8988T (cell line): ENCODE measurements around the gene DNM1.
A peak's percentile ranks its signal among the peaks of the same experiment; 100 is the strongest.
"Not testable (repeated sequence)": the region's sequence is repeated elsewhere in the genome, so short reads cannot be mapped to it uniquely, and the experiment has no call there.

Experiments
- DNase-seq: peaks from one replicate; pipeline ENCODE4 v3.0.0; 2011

DNM1 gene

DNA sequence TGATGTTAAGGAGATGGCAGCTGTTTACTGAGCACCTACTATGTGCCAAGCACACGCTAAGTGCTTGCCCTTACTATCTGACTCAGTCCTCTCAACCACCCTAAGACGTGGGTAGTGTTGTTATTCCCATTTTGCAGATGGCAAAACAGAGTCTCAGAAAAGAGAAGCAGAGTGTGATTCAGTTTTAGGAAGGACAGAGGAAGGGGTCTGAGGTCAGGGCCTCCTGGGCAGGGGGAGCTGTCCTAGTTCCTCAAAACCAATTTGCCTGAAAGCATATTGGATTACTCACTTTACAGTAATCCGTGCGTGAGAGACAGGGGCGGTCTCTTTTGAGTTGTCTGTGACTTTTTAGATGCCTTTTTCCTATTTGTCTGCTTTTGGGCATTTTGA, 23.2 kb downstream of the DNM1 start:
- no peak for DNase-seq

GRCh38 chr9:128230897-128231296, 27.7 kb downstream of the DNM1 start:
- DNase-seq: not testable (repeated sequence)

GRCh38 chr9:128231638-128232527, 28.7 kb downstream of the DNM1 start:
- DNase-seq: no peak

- no peak for DNase-seq
Observed at GRCh38 chr9:128232528-128233428, 29.6 kb downstream of the DNM1 start.

- DNase-seq: no peak
Observed at GRCh38 chr9:128233817-128234406, 30.7 kb downstream of the DNM1 start.

DNA sequence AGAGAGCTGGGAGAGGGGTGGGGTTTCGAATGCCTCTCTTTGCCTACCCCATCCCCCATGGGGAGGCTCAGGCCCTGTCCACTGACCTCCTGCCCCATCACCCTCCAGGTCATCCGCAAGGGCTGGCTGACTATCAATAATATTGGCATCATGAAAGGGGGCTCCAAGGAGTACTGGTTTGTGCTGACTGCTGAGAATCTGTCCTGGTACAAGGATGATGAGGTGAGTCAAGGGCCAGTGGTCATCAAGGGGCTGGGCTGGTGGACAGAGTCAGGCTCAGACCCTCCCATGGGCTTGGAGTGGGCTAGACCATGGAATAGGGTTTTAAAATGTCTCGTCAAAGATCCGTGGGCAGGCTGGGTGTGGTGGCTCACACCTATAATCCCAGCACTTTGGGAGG, 38.9 kb downstream of the DNM1 start:
- no peak for DNase-seq

DNA sequence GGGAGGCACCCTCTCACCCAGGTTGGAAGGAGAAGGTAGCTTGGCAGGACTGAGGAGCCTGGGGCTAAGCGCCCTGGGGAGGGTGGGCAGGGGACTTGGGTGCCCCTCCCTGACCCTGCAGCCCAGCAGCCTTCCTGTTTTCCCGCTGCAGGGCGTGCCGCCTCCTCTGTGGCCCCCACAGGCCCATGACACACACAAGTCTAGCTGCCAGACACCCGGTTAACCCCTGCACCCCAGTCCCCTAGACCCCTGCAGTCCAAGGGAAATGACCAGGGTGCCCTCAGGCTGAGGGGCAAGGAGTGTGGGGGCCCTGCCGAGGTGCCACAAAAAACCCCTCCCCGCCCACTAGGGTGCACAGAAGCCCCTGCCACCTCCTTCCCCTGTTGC, 39.6 kb downstream of the DNM1 start:
- DNase-seq: no peak

- no peak for DNase-seq
Observed at GRCh38 chr9:128243215-128244018, 40.2 kb downstream of the DNM1 start.

- DNase-seq: no peak
Observed at GRCh38 chr9:128244091-128244836, 41.1 kb downstream of the DNM1 start.

- no peak for DNase-seq
Observed at GRCh38 chr9:128244837-128245231, 41.7 kb downstream of the DNM1 start.

- DNase-seq: no peak
Observed at GRCh38 chr9:128245421-128246151, 42.4 kb downstream of the DNM1 start.

GRCh38 chr9:128246471-128246870, 43.3 kb downstream of the DNM1 start:
- no peak for DNase-seq

GRCh38 chr9:128247226-128247803, 44.1 kb downstream of the DNM1 start:
- DNase-seq: no peak

DNA sequence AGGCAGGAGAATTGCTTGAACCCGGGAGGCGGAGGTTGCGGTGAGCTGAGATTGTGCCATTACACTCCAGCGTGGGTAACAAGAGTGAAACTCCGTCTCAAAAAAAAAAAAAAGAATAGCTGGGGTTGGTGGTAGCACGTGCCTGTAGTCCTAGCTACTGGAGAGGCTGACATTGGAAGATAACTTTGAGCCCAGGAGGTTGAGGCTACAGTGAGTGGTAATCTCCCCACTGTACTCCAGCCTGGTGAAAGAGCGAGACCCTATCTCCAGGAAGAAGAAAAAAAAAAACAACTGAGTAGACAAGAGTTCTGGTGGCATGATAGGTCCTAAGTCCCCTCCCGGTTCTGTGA, 46.4 kb downstream of the DNM1 start:
- no peak for DNase-seq

GRCh38 chr9:128249908-128250838, 47.0 kb downstream of the DNM1 start:
- DNase-seq: peak; percentile 90

GRCh38 chr9:128250839-128251731, 47.9 kb downstream of the DNM1 start:
- no peak for DNase-seq

- DNase-seq: no peak
Observed at GRCh38 chr9:128251732-128252100, 48.5 kb downstream of the DNM1 start.

DNA sequence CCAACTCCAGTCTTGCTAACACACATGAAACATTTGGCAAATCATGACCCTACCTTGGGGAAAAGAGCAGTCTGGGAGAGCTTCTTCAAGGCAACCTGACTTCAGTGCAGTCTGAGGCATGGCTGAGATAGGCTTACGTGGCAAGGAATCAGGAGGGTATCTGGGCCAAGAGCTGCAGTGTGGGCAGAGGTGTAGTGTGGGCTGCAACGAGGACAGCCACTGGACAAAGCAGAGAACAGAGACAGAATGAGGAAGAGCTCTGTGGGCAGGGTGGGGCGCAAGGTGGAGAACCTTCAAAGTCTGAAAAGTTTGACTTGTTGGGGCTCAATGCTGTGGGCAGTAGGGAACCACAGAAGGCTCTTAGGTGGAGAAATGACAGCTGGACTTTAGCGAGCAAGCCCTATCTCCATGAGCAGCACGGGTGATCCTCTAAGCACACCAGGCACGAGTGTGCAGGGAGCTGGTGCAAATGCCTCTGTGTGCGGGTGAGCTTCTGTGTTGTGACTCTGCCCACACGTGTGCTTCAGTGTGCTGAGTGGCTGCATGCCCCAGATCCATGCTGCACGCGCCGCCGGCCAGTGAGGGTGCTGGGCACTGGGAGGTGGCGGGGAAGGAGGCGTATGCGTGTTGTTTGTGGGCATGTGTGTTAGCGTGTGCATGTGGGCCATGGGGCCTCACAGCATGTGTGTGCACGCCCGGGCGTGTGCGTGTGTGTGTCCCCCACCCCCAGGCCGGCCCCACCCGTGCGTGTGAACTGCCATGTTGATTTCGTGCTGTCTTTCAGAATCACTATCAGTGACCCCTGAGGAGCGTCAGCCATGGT, 49.3 kb downstream of the DNM1 start:
- no peak for DNase-seq
